Body of pancreas (tissue), 4 donors: ENCODE results near the gene AHI1.

ENCODE experiments used
- POLR2A ChIP-seq, 3 donors: fragments of 450-650 bp; IDR thresholded peaks; one replicate each; pipeline ENCODE4 v1.6.1; 2016; ENCODE audit warnings: antibody characterized with exemption in 3 of 3, mild to moderate bottlenecking in 2 of 3
- TF ChIP-seq, protein P1 (sequence below), 7 experiments: fragments of 450-650 bp in 4 of 7; fragments of 200-600 bp in 3 of 7; sonication (generic) in 3 of 7; IDR thresholded peaks; one replicate each; pipeline ENCODE4 v1.5.1; 2016 to 2019; ENCODE audit warnings: antibody characterized with exemption in 7 of 7

- TF ChIP-seq POLR2A (IDR thresholded peaks at IDR 0.05) = no peak
- TF ChIP-seq, protein P1, sequence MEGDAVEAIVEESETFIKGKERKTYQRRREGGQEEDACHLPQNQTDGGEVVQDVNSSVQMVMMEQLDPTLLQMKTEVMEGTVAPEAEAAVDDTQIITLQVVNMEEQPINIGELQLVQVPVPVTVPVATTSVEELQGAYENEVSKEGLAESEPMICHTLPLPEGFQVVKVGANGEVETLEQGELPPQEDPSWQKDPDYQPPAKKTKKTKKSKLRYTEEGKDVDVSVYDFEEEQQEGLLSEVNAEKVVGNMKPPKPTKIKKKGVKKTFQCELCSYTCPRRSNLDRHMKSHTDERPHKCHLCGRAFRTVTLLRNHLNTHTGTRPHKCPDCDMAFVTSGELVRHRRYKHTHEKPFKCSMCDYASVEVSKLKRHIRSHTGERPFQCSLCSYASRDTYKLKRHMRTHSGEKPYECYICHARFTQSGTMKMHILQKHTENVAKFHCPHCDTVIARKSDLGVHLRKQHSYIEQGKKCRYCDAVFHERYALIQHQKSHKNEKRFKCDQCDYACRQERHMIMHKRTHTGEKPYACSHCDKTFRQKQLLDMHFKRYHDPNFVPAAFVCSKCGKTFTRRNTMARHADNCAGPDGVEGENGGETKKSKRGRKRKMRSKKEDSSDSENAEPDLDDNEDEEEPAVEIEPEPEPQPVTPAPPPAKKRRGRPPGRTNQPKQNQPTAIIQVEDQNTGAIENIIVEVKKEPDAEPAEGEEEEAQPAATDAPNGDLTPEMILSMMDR (IDR thresholded peaks at IDR 0.05) = no peak
These were observed 183.0 kb downstream of the AHI1 start for GRCh38 chr6:135314543-135314942.
